Fibroblast of the aortic adventitia (primary cell): ENCODE results near the gene CYTH4. TPM values are rescaled to one million over a fixed set of nuclear protein-coding genes. Genes with fewer than 3 reads are reported as not detected.
A peak's percentile ranks its signal among the peaks of the same experiment; 100 is the strongest.

Experiments
- DNase-seq: peaks from one replicate; pipeline ENCODE4 v3.0.0-alpha.2; 2010; ENCODE audit warnings: low read depth
- H3K4me3 ChIP-seq: 2 replicates; pipeline ENCODE4 v1.5.1; 2011; ENCODE audit warnings: low read depth, mild to moderate bottlenecking, control low read depth, low read length, moderate library complexity
- total RNA-seq: library from RNA; depleted of rRNA; stranded (reverse); fragments of >200 nt; gene quantifications from 2 replicates; pipeline ENCODE4 v1.2.3, GENCODE V29; 2012; ENCODE audit warnings: low replicate concordance
- TF ChIP-seq, protein P1 (sequence below): IDR thresholded peaks from 2 replicates; pipeline ENCODE4 v1.5.1; 2011; ENCODE audit warnings: mild to moderate bottlenecking, low read length, control low read depth, inconsistent platforms; ENCODE audit not compliant: insufficient read depth

Gene CYTH4
- total RNA-seq, 1 donor, result 0.72 TPM

- TF ChIP-seq, protein P1, sequence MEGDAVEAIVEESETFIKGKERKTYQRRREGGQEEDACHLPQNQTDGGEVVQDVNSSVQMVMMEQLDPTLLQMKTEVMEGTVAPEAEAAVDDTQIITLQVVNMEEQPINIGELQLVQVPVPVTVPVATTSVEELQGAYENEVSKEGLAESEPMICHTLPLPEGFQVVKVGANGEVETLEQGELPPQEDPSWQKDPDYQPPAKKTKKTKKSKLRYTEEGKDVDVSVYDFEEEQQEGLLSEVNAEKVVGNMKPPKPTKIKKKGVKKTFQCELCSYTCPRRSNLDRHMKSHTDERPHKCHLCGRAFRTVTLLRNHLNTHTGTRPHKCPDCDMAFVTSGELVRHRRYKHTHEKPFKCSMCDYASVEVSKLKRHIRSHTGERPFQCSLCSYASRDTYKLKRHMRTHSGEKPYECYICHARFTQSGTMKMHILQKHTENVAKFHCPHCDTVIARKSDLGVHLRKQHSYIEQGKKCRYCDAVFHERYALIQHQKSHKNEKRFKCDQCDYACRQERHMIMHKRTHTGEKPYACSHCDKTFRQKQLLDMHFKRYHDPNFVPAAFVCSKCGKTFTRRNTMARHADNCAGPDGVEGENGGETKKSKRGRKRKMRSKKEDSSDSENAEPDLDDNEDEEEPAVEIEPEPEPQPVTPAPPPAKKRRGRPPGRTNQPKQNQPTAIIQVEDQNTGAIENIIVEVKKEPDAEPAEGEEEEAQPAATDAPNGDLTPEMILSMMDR, result peak; percentile 84
- peak overlapping the region; percentile 22 for H3K4me3 ChIP-seq
- DNase-seq, result peak; percentile 75
Measured at GRCh38 chr22:37259540-37260029, 22.7 kb upstream of the CYTH4 start.

- no peak overlapping the region for H3K4me3 ChIP-seq
- TF ChIP-seq, protein P1, result no peak
- DNase-seq, result no peak
Measured at GRCh38 chr22:37260155-37260795, 22.0 kb upstream of the CYTH4 start.

DNA sequence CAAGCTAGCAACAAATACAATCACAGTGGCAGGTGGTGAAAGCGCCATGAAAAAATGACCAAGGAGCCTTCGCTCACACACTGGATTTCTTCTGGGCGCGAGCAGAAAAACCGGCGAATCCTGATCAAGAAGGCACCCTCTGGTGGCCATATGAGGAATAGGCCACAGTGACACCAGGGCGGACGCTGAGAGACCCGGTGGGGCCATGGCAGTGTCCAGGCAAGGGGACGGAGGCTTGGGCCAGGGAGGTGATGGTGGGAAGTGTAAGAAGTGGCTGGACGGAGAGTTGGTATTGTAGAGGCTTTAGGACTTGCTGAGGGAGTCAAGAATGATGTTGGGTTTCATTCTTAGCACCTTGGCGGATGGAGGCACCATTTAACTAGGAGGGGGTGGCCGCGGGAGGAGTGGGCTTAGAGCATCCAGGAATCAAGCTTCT is 21.4 kb upstream of the CYTH4 start:
- TF ChIP-seq, protein P1, result peak; percentile 93
- peak; percentile 55 for DNase-seq
- no peak overlapping the region for H3K4me3 ChIP-seq

DNA sequence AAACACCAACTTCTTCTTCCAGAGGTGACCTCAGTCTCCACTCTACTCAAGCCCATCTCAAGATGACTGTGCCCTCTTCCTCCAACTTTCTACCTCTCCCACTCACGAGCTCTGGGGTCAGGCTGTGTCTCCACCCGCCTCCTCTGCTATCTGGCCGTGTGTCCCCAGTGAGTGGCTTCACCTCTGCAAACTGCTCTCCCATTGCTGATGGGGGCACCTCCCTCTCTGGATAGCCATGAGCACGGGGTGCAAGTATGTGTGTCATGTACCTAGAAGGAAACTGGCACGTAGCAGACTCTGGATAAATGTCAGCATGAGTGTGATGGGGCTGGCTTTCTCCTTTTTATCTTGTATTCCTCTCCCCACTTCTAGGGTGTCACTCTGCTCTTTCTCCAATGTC is 20.0 kb upstream of the CYTH4 start:
- H3K4me3 ChIP-seq, result no peak overlapping the region
- TF ChIP-seq, protein P1, result no peak
- DNase-seq, result no peak

- H3K4me3 ChIP-seq, result no peak overlapping the region
- no peak for DNase-seq
- TF ChIP-seq, protein P1, result no peak
Measured at GRCh38 chr22:37263966-37264887, 18.1 kb upstream of the CYTH4 start.

DNA sequence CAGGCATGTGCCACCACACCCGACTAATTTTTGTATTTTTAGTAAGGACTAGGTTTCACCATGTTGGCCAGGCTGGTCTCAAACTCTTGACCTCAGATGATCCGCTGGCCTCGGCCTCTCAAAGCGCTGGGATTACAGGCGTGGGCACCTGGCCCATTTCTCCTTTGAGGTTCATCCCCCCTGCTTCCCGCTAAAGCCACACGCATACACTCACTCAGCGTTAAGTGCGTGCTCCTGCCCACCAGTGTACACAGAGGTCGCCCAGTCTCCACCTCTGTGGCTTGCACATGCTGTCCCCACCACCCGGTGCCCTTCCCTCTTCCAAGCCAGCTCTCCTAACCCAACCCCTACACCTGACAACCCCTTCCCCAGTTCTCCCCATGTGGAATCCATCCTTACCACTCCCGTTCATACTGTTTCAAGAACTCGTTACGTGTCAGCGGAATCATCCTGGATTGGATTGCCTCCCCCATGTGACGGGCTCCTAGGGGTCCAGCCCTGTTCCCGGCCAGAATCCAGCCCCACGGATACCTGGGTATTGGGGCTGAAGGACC is 15.7 kb upstream of the CYTH4 start:
- H3K4me3 ChIP-seq, result peak overlapping the region; percentile 31
- TF ChIP-seq, protein P1, result no peak
- no peak for DNase-seq
